GM23338 (cell line): ENCODE measurements around the gene LENEP. TPM values are rescaled to one million over a fixed set of nuclear protein-coding genes. Genes with fewer than 3 reads are reported as not detected.

Experiments
- ATAC-seq: fragments of 200-7000 bp; cut with Tn5 transposase; 3 replicates; pipeline ENCODE4 v1.9.1; 2020
- DNase-seq: peaks from one replicate; pipeline ENCODE4 v3.0.0-alpha.2; 2015; ENCODE audit warnings: low spot score
- H2AFZ ChIP-seq: fragments of 200-600 bp; sonication (generic); 2 replicates; pipeline ENCODE4 v1.8.0; 2016; ENCODE audit warnings: antibody characterized with exemption, mild to moderate bottlenecking, moderate library complexity
- H3F3A ChIP-seq: fragments of 200-600 bp; sonication (generic); replicated peaks from 2 replicates; pipeline ENCODE4 v1.8.0; 2017; ENCODE audit warnings: antibody characterized with exemption, mixed run types, low read depth
- H3K27ac ChIP-seq: fragments of 200-600 bp; sonication (generic); 2 replicates; pipeline ENCODE4 v1.6.1; 2016; ENCODE audit warnings: low read depth
- H3K27me3 ChIP-seq: fragments of 200-600 bp; sonication (generic); 2 replicates; pipeline ENCODE4 v1.8.0; 2016; ENCODE audit warnings: mild to moderate bottlenecking, mixed run types, moderate library complexity; ENCODE audit not compliant: insufficient read depth
- H3K36me3 ChIP-seq: fragments of 200-600 bp; sonication (generic); 2 replicates; pipeline ENCODE4 v1.8.0; 2016; ENCODE audit warnings: mild to moderate bottlenecking; ENCODE audit not compliant: insufficient read depth
- H3K4me1 ChIP-seq: fragments of 200-600 bp; sonication (generic); 2 replicates; pipeline ENCODE4 v1.8.0; 2016; ENCODE audit warnings: mild to moderate bottlenecking, moderate library complexity; ENCODE audit not compliant: insufficient read depth
- H3K4me2 ChIP-seq: fragments of 200-600 bp; sonication (generic); 2 replicates; pipeline ENCODE4 v1.7.1; 2017; ENCODE audit warnings: mixed run types
- H3K4me3 ChIP-seq: fragments of 200-600 bp; sonication (generic); 2 replicates; pipeline ENCODE4 v1.6.1; 2016; ENCODE audit warnings: mixed run types
- H3K79me2 ChIP-seq: fragments of 200-600 bp; sonication (generic); replicated peaks from 2 replicates; pipeline ENCODE4 v1.8.0; 2017; ENCODE audit warnings: mild to moderate bottlenecking; ENCODE audit not compliant: insufficient read depth
- H3K9me2 ChIP-seq: fragments of 200-600 bp; sonication (generic); 2 replicates; pipeline ENCODE4 v1.8.0; 2017; ENCODE audit not compliant: insufficient read depth
- H4K20me1 ChIP-seq: fragments of 200-600 bp; sonication (generic); replicated peaks from 2 replicates; pipeline ENCODE4 v1.8.0; 2017; ENCODE audit warnings: mild to moderate bottlenecking; ENCODE audit not compliant: insufficient read depth
- H3K27ac Mint-ChIP-seq: 2 replicates; pipeline ENCODE4 v1.8.0; 2020; ENCODE audit warnings: inconsistent platforms, mild to moderate bottlenecking, moderate library complexity, mixed read lengths
- H3K27me3 Mint-ChIP-seq: 3 replicates; pipeline ENCODE4 v1.8.0; 2022; ENCODE audit warnings: low read depth, mild to moderate bottlenecking, moderate library complexity, mixed read lengths, inconsistent platforms; ENCODE audit not compliant: insufficient read depth, poor library complexity
- H3K36me3 Mint-ChIP-seq: 3 replicates; pipeline ENCODE4 v1.8.0; 2021; ENCODE audit warnings: low read depth, mild to moderate bottlenecking, inconsistent platforms, moderate library complexity, mixed read lengths
- H3K4me1 Mint-ChIP-seq: 3 replicates; pipeline ENCODE4 v1.8.0; 2020; ENCODE audit warnings: mild to moderate bottlenecking, inconsistent platforms, mixed read lengths
- H3K4me3 Mint-ChIP-seq: 3 replicates; pipeline ENCODE4 v1.8.0; 2021; ENCODE audit warnings: moderate library complexity, mild to moderate bottlenecking, inconsistent platforms, mixed read lengths
- H3K9me3 Mint-ChIP-seq: 3 replicates; pipeline ENCODE4 v1.8.0; 2020; ENCODE audit warnings: moderate library complexity, mild to moderate bottlenecking, inconsistent platforms, mixed read lengths
- CTCF ChIP-seq, 2 experiments: fragments of 200-600 bp in 1 of 2; sonication (generic) in 1 of 2; conservative IDR thresholded peaks; 2 replicates each; pipeline versions ENCODE4 v1.5.1 to v1.6.1; 2016 to 2017; ENCODE audit warnings: antibody characterized with exemption in 2 of 2, low read depth in 2 of 2, mild to moderate bottlenecking in 2 of 2, moderate library complexity in 1 of 2
- EZH2 ChIP-seq: fragments of 200-600 bp; sonication (generic); IDR thresholded peaks from one replicate; pipeline ENCODE4 v1.8.0; 2017; ENCODE audit warnings: antibody characterized with exemption, mild to moderate bottlenecking, low read depth; ENCODE audit not compliant: unreplicated experiment
- JUNB ChIP-seq: IDR thresholded peaks from one replicate; pipeline ENCODE4 v1.6.1; 2016; ENCODE audit warnings: antibody characterized with exemption; ENCODE audit not compliant: unreplicated experiment
- ZNF114 ChIP-seq: fragments of 250-450 bp; sonication (Bioruptor Pico); IDR thresholded peaks from 2 replicates; pipeline ENCODE4 v1.5.0; 2020; ENCODE audit warnings: mild to moderate bottlenecking, moderate library complexity
- ZNF331 ChIP-seq: fragments of 250-450 bp; sonication (Bioruptor Pico); IDR thresholded peaks from 2 replicates; pipeline ENCODE4 v1.5.0; 2020; ENCODE audit warnings: low read depth, mild to moderate bottlenecking, moderate library complexity
- ZNF462 ChIP-seq: fragments of 250-450 bp; sonication (Bioruptor Pico); IDR thresholded peaks from 2 replicates; pipeline ENCODE4 v1.5.0; 2020; ENCODE audit warnings: mild to moderate bottlenecking, moderate library complexity
- polyA plus RNA-seq: library from polyadenylated mRNA; unstranded; fragments of >200 nt; fragmentation: Nextera tagmentation; extraction: Ambion mirVana; gene quantifications from 2 replicates; pipeline ENCODE4 v1.2.1, GENCODE V29; 2016
- total RNA-seq: library from RNA; depleted of rRNA; stranded (reverse); fragments of >200 nt; shearing (Covaris generic); gene quantifications from 2 replicates; pipeline ENCODE4 v1.2.3, GENCODE V29; 2014

The LENEP gene
- total and polyA plus RNA-seq, 2 experiments from 2014 or later: 1.6 TPM; not detected in 1

- no peak for TF ChIP-seq ZNF462 (CRISPR knock-in tag)
- no peak for TF ChIP-seq ZNF114
- TF ChIP-seq CTCF (conservative IDR thresholded peaks at IDR 0.05; ENCODE audit: low read depth in 2 of 2): no peak
- TF ChIP-seq ZNF331: no peak
- no peak for TF ChIP-seq JUNB
- no peak for TF ChIP-seq EZH2
These were observed 40.1 kb downstream of the LENEP start, which contains the start of the genes DCST1 and DCST2 (continued) for GRCh38 chr1:155033524-155033923.

- no peaks in the 10 kb centered on the region for H3F3A ChIP-seq
- no peaks in the 10 kb centered on the region for H3K79me2 ChIP-seq
- no peaks in the 10 kb centered on the region for H3K27me3 ChIP-seq
- Mint-ChIP-seq H3K4me3 (no peak overlapping the region; the same call in 2 of the 3 replicates), H3K4me1 (peaks cover 2% of the 10 kb centered on the region; the same call in 1 of the 3 replicates), H3K9me3 (no peaks in the 10 kb centered on the region), H3K36me3 (no peaks in the 10 kb centered on the region), H3K27ac (no peak overlapping the region), H3K27me3 (peaks cover 10% of the 10 kb centered on the region)
- no peaks in the 10 kb centered on the region for H3K4me1 ChIP-seq
- H3K9me2 ChIP-seq: no peaks in the 10 kb centered on the region
- no peak overlapping the region for H3K4me3 ChIP-seq
- no peak overlapping the region for H3K27ac ChIP-seq
- DNase-seq (no peak), ATAC-seq (no peak)
- no peaks in the 10 kb centered on the region for H4K20me1 ChIP-seq
- no peak overlapping the region for H2AFZ ChIP-seq
- no peaks in the 10 kb centered on the region for H3K36me3 ChIP-seq
- H3K4me2 ChIP-seq: no peak overlapping the region
- TF ChIP-seq ZNF462 (CRISPR knock-in tag) (no peak), ZNF331 (no peak)
These were observed 41.2 kb downstream of the LENEP start for GRCh38 chr1:155034318-155035208.
